Measurements from ENCODE around the gene CNOT1. TPM values are rescaled to one million over a fixed set of nuclear protein-coding genes. Genes with fewer than 3 reads are reported as not detected.

The CNOT1 gene
- total RNA-seq, 1 experiment from 2014 or later, result 328 TPM

- peaks cover 64 to 97% (median 94%) of the 10 kb centered on the region in 3 experiments for H3K36me3 Mint-ChIP-seq (ENCODE audit: insufficient read depth in 1 of 3, low read depth in 3 of 3)
- WGBS (ENCODE audit: extremely low coverage, insufficient read length, low lambda C conversion rate), result no CpG with 5 or more reads among the region's 14 CpGs
Measured at GRCh38 chr16:58533751-58534470, 95.7 kb downstream of the CNOT1 start.

More at GRCh38 chr16:58533751-58534470, 95.7 kb downstream of the CNOT1 start:
- no peaks in the 10 kb centered on the region for H4K20me1 ChIP-seq (ENCODE audit: control insufficient read depth, insufficient read depth, insufficient read length)
- H2AFZ ChIP-seq (ENCODE audit: low read length), result no peak overlapping the region
- no peaks in the 10 kb centered on the region for H3K9me3 ChIP-seq (ENCODE audit: control insufficient read depth, low read depth, low read length)
- H2AK5ac ChIP-seq (ENCODE audit: insufficient read length, low read length), result no peak overlapping the region
- H3K18ac ChIP-seq (ENCODE audit: insufficient read length, low read depth, low read length), result no peak overlapping the region
- H3K4me1 ChIP-seq (ENCODE audit: insufficient read depth, low read length), result no peaks in the 10 kb centered on the region
- TF ChIP-seq, protein P1, sequence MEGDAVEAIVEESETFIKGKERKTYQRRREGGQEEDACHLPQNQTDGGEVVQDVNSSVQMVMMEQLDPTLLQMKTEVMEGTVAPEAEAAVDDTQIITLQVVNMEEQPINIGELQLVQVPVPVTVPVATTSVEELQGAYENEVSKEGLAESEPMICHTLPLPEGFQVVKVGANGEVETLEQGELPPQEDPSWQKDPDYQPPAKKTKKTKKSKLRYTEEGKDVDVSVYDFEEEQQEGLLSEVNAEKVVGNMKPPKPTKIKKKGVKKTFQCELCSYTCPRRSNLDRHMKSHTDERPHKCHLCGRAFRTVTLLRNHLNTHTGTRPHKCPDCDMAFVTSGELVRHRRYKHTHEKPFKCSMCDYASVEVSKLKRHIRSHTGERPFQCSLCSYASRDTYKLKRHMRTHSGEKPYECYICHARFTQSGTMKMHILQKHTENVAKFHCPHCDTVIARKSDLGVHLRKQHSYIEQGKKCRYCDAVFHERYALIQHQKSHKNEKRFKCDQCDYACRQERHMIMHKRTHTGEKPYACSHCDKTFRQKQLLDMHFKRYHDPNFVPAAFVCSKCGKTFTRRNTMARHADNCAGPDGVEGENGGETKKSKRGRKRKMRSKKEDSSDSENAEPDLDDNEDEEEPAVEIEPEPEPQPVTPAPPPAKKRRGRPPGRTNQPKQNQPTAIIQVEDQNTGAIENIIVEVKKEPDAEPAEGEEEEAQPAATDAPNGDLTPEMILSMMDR (conservative IDR thresholded peaks at IDR 0.05), result no peak
- no peak overlapping the region for H3K4me2 ChIP-seq (ENCODE audit: insufficient read depth, insufficient read length, low read length)
- no peak overlapping the region for H4K8ac ChIP-seq (replicated peaks; ENCODE audit: insufficient read length, low read depth, low read length)
- no peak overlapping the region for H4K91ac ChIP-seq (ENCODE audit: insufficient read length, low read depth, low read length)
- H3K56ac ChIP-seq (ENCODE audit: insufficient read length, low read depth, low read length), result no peak overlapping the region
- no peaks in the 10 kb centered on the region for H3K23me2 ChIP-seq (ENCODE audit: insufficient read length, low read depth, low read length, poor library complexity, severe bottlenecking)
- H3K27ac ChIP-seq (ENCODE audit: insufficient read length, low read depth, low read length), result no peak overlapping the region
- H3K23ac ChIP-seq (ENCODE audit: insufficient read length, low read depth, low read length), result no peak overlapping the region
- H3K27me3 ChIP-seq (ENCODE audit: insufficient read depth, low read length), result no peaks in the 10 kb centered on the region; the same call in 1 of the 2 replicates
- Mint-ChIP-seq H3K4me1 (no peaks in the 10 kb centered on the region), H3K27me3 (ENCODE audit: low read depth) (no peaks in the 10 kb centered on the region), H3K4me3 (no peak overlapping the region), H3K27ac (no peak overlapping the region), H3K9me3 (no peaks in the 10 kb centered on the region)
- H3K9ac ChIP-seq (ENCODE audit: extremely low read depth, insufficient read length, low read length), result no peak overlapping the region
- no peak overlapping the region for H3T11ph ChIP-seq (ENCODE audit: low read length)
- no peak overlapping the region for H3K14ac ChIP-seq (ENCODE audit: insufficient read depth, low read length)
- no peaks in the 10 kb centered on the region for H3K79me2 ChIP-seq (ENCODE audit: insufficient read depth, low read length)
- H3K4ac ChIP-seq (ENCODE audit: low read depth, low read length), result no peak overlapping the region
- no peaks in the 10 kb centered on the region for H3K79me1 ChIP-seq (ENCODE audit: insufficient read depth, low read depth, low read length, poor library complexity, severe bottlenecking)
- H2BK15ac ChIP-seq (ENCODE audit: low read depth, low read length), result no peak overlapping the region
- no peak overlapping the region for H2BK120ac ChIP-seq (ENCODE audit: low read depth, low read length, poor library complexity, severe bottlenecking)
- no peak overlapping the region for H2BK12ac ChIP-seq (ENCODE audit: insufficient read length, low read depth, low read length)
- DNase-seq, result no peak
- no peak overlapping the region for H4K5ac ChIP-seq (ENCODE audit: insufficient read length, low read depth, low read length)
- H2BK5ac ChIP-seq (ENCODE audit: insufficient read length, low read length), result no peak overlapping the region
- H2BK20ac ChIP-seq (ENCODE audit: low read depth, low read length, poor library complexity, severe bottlenecking), result no peak overlapping the region

All from H9 (cell line).